ENCODE results near the gene HSFX2.
"Not testable (repeated sequence)": the region's sequence is repeated elsewhere in the genome, so short reads cannot be mapped to it uniquely, and the experiment has no call there.

HSFX2 gene, protein sequence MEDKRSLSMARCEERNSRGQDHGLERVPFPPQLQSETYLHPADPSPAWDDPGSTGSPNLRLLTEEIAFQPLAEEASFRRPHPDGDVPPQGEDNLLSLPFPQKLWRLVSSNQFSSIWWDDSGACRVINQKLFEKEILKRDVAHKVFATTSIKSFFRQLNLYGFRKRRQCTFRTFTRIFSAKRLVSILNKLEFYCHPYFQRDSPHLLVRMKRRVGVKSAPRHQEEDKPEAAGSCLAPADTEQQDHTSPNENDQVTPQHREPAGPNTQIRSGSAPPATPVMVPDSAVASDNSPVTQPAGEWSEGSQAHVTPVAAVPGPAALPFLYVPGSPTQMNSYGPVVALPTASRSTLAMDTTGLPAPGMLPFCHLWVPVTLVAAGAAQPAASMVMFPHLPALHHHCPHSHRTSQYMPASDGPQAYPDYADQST

DNA sequence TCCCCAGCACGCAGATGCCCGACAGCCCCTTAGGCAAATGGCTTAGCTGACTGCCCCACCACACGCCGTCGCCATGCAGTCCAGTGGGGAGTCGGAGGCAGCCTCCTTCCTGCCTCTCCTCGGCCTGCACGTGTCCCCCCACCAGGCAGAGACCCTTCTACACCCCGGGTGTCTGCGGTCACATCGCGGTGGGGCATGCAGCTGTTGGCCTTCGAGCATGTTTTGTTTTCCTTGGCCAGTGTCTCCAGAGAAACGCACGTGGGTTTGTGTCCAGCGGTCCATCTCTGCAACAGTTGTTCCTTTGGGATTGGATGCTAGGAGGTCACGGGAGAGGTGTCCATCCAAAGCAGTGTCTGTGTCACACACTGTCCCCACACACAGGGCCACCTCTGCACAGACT lies at the start of gene HSFX2:
Gene HSFX2 (minus strand): TSS at position 101 of the 400 bp plus-strand sequence. CDS start 614 bp downstream, outside the sequence.
- not testable (repeated sequence) for DNase-seq (ENCODE audit: low read depth in 3 of 3)

DNA sequence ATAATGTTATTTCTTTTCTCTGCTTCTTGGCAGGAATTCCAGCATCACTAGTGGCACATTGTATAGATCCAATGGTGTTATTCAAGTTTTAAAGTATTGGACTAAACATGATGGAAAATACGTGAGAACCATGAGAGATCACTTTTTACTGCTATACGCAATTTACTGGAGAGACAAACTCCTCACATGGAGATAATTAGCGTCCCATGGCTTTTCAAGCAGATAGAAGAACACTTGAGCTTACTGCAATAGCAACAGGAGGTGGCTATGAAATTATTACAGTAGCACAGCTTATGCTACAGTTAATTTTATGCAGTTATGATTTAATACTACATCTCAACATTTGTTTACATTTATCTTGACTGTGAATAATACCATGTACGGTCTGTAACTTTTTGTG lies 48.4 kb upstream of the HSFX2 start:
- DNase-seq (ENCODE audit: low read depth in 3 of 3): no peak

DNA sequence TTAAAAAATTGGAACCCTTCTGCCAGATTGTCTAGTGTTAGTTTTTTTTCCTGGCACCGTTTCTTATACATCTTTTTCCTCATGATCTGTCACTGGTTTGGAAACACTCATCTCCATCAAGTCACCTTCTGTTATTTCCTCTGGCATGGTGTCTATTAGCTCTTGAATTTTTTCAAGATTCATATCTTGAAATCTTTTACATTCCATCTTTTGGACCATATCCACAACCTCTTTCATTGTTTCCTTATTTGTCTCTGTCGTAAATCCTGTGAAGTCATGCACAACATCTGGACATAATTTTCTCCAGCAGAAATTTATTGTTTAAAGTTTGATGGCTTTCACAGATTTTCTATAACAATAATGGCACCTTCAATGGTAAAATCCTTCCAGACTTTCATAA lies 46.7 kb upstream of the HSFX2 start:
- DNase-seq (ENCODE audit: low read depth in 3 of 3): no peak

DNA sequence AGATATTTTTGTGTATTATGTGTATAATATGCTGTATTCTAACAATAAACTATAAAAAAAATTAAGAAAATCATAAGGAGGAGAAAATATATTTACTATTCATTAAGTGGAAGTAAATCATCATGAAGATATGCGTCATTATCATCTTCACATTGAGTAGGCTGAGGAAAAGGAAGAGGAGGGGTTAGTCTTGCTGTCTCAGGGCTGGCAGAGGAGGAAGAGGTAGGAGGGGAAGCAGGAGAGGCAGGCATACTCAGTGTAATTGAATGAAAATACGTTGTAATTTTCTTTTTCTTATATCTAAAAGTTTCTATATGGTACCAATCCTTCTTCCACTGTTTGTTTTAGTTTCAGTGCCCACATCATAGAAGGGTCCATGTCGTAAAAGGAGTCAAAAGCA lies 46.3 kb upstream of the HSFX2 start:
- no peak for DNase-seq (ENCODE audit: low read depth in 3 of 3)

DNA sequence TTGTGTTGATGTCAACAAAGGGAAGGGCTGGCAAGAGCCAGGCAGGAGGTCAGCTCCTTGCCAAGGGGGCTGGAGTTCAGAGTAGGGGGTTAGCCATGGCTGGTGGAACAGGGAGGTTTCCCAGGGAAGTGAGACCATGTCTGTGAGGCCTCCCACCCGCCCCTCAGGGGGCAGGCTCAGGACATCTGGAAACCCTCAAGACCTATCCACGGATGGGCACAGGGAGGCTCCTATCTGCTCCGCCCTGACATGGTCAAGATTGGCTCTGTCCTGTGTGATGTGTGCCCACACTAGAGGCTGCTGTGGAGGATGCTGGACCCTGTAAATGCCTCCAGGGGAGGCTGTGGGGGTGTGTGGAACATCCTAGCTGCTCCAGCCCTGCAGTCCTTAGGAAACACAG lies 44.5 kb upstream of the HSFX2 start:
- no peak for DNase-seq (ENCODE audit: low read depth in 3 of 3)

DNA sequence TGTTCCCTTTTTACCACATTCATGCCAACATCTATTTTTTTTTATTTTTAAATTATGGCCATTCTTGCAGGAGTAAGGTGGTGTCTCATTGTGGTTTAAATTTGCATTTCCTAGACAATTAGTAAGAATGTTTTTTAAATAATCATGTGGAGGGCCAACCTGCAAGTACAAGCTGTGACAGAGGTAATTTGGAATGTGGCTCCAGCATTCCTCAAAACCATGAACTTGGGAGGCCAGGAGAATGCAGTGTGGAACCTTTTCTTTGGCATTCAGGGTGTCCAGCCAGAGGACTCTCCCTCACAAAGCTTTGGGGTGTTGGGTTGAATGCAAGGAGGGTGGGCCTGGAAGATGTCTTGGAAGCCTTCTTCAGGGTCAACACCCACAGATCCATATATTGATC lies 43.7 kb upstream of the HSFX2 start:
- no peak for DNase-seq (ENCODE audit: low read depth in 3 of 3)

DNA sequence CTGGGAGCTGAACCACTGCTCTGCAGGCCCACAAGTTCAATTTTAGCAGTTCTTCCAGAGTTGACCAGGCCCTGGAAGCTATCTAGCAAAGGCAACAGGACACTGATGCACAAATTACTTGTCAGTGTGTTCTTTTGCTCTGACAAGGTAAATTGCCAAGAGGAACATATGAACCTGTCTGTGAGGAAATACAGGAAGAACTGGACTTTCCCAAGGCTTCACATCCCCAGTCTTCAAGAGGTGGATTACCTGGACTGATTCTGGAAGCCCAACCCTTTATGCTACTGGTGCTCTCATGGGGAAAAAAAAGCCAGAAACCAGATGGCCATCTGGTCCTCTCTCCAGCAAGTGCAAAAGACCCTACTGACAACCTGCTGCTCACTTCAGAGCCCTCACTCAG lies 38.4 kb upstream of the HSFX2 start:
- DNase-seq (ENCODE audit: low read depth in 3 of 3): no peak

DNA sequence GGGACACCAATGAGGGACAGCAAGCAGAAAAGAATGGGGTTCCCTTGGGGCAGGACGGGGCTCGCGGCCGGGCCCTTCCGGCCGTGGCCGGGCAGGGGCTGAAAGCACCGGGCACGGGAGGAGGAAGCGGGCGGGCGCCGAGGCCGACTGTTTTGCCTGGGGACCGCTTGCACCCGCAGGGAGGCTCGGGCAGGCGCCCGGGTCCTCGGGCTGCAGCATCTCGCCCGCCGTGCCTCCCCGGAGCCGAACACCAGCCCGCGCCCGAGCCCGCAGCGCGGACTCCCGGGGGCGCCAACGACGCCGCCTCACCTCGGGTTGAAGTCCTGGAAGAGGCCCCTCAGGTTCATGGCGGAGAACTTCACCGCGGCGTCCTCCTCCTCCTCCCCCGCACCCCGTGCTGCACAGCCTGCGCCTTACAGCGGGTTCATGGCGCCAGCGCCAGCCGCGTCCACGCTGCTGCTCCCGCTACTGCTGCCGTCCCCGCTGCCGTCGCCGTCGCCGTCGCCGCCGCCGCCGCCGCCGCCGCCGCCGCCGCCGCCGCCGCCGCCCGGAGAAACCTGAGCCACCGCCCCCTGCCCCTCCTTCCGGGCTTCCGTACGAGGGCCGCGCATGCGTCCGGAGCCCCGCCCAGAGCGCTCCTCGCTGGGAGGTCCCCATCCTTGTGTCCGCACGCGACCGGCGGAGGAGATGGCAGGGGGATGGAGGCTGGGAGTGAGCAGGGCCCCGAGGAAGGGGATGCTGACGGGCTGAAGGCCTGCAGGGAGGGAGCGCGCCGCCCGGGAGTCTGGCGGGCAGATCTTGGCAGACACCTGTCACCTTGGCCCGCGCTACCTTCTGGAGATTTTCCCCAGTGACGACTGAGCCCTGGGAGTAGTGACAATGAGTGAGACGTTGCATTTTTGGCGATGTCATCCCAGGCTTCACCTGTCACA lies 36.4 kb upstream of the HSFX2 start, which contains the start of gene TMEM185A:
Gene TMEM185A (minus strand): TSS at position 559 of the 932 bp plus-strand sequence. CDS start 212 bp downstream, at position 347.
- peak; percentile 42 to 58 (median 47) for DNase-seq (ENCODE audit: low read depth in 3 of 3)

DNA sequence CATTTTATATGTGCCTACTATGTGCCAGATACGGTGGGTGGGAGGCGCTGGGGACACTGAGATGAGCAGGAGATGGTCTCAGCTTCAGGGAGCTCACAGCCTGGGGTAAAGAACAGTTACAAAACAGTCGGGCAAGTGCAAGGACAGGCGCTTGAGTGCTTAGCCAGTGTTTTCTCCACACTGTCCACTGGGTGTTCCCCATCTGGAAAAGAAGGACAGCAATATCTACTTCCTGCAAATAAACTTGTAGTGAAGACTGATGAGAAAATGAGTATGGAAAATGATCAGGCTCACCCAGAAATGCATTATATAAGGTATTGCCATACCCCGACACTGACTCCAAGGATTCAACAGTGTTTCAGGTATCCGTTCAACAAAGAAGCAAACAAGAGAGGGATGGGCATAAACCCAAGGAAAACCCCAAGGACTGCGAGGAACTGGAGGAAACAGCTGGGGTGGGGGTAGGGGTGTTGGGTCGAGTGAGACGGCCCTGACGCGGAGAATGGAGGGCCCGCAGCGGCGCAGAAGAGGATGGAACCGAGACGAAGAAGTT lies 35.6 kb upstream of the HSFX2 start:
- DNase-seq (ENCODE audit: low read depth in 3 of 3): no peak

DNA sequence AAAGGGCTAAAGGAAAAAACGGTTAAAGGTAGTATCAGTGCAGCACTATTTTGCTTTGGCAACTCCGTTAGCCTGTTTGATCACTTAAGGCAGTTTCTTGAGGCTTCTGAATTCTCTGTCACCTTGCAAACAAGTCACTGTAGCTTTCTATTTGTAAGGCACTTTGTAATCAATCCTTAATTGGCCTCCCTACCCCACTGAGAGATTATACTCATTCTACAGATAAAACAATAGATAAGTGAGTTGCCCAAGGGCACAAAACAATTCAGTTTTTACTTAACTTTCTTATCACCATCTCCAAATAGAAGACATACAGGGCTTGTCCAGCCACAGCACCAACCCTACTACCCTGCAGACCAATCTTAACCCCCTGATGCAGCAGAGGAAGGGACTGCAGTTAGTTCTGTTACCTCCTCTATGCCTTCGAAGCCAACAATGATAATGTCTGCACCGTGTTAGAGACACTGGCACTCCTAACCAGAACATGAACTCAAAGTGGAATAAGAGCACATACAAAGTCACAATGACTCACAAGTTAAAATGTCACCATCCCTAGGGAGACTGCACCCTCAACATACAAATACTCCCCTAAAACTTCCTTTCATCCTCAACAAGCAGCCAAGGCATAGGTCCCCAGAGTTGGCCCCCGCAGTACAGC lies 34.7 kb upstream of the HSFX2 start:
- no peak for DNase-seq (ENCODE audit: low read depth in 3 of 3)

DNA sequence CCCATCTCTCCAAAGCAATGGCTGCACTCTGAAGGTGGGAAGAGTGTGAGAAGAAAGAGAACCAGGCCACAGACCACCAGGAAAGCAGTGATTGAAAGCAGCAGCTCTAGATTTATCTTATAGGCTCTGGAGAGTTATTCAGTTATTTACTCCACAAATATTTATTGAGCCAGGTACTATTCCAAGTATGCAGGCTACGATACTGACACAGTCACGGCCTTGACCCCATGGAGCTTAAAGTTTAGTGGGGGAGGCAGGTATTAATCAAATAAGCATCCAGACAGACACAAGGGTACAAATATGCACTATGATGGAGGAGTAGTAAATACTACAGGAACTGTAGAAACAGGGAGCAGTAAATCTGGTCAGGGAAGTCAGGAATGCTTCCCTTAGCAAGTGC lies 33.7 kb upstream of the HSFX2 start:
- DNase-seq (ENCODE audit: low read depth in 3 of 3): no peak

DNA sequence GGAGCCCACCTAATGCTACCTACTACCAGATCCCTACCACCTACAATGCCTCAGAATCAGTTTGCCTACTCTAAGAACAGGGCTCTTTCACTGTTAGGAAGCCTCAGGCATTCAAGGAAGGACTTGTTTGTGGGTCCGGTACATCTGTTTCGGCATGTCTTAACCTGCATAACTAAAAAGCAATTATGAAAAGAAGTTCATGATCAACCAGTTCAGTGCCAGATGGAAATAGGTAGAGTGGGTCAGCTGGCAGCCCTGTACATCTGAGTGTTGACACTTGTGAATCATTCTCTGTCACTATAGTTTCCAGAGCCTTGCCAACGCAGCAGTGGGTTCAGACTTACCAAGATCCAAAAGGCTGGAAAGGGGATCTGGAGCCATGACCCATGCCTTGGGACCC lies 33.2 kb upstream of the HSFX2 start:
- no peak for DNase-seq (ENCODE audit: low read depth in 3 of 3)

DNA sequence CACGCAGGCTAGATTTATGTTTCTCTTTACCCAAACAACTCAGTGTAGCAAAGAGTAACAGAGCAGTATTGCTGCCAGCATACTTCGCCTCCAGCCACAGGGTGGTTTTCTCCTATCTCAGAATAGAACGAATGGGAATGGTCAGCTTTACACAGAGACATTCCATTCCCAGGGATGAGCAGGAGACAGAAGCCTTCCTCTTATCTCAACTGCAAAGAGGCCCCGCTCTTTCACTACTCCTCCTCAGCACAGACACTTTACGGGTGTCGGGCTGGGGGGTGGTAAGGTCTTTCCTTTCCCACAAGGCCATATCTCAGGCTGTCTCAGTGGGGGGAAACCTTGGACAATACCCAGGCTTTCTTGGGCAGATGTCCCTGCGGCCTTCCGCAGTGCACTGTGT lies 31.7 kb upstream of the HSFX2 start:
- not testable (repeated sequence) for DNase-seq (ENCODE audit: low read depth in 3 of 3)

DNA sequence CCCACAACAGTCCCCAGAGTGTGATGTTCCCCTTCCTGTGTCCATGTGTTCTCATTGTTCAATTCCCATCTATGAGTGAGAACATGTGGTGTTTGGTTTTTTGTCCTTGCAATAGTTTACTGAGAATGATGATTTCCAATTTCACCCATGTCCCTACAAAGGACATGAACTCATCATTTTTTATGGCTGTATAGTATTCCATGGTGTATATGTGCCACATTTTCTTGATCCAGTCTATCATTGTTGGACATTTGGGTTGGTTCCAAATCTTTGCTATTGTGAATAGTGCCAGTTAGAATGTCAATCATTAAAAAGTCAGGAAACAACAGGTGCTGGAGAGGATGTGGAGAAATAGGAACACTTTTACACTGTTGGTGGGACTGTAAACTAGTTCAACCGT lies 24.5 kb upstream of the HSFX2 start:
- DNase-seq (ENCODE audit: low read depth in 3 of 3): not testable (repeated sequence)

DNA sequence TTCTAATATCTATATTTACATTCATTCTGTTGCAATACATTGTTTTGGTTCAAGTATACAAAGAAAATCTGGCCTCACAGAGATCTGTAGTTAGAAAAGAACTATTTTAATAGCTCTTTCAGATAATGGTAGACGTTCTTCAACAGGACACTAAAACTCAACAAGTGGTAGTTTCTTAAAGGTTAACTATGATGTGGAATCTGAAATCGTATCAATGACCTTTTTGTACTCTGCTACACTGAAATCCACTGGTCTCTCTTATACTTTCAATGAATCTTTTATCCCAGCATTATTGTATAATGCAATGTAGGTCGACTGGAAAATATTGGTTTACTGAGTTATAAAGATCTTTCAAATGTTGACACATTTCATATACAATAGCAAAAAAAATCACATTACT lies 23.8 kb upstream of the HSFX2 start:
- DNase-seq (ENCODE audit: low read depth in 3 of 3): no peak

DNA sequence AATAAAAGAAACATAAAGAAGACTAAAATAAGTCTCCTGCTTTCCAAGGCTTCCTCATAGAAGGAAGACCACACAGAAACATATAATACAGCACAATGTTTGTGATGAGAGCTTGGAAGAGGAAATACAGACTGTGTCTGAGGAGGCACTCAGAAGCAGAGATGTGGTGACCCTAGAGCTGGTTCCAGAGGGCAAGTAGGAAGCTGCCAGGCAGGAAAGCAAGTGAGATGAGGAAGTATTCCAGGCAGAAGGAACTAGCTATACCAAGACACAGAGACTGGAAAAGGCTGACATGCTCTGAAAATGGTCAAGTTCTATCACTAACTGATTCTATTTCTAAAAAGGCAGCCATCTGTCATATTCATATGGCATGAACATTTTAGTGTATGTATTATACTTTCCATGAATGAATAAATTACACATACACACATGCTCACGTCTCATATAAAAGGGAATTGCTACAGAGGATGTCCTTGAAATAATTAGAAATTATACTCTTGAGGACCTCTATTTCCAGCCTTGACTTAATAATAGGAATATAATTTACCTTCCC lies 16.6 kb upstream of the HSFX2 start:
- no peak for DNase-seq (ENCODE audit: low read depth in 3 of 3)

DNA sequence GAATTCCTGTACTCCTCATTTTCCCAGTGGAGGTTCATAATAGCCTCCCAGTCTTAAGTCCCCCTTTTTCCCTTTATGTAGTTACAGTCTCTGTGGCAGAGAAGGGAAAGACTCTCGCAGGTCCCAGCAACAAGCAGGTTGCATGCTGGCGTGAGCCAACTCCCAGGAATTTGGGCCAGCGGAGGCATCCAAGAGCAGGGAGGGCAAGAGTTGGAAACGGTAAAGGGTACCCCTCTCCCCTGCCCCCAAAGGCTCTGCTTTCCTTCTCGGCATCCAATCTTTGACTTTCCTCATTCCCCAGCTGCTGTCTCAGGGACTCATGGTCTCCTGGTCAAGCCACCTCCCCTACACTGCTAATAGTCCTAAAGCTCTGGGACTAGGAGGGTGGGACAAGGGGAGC lies 15.4 kb upstream of the HSFX2 start:
- DNase-seq (ENCODE audit: low read depth in 3 of 3): no peak

DNA sequence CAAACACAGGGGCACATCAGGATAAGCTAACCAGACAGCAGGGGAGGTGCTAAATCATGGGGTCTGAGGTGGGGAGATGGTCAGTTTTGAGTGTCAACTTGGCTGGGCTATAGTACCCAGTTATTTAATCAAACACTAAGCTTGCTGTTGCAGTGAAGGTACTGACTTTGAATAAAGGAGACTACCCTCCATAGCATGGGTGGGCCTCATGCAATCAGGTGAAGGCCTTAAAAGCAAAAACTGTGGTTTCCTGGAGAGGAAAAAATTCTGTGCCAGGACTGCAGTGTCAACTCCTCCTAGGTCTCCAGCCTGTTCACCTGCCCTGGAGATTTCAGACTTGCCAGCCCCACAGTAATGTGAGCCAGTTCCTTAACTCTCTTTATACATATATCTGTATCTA lies 12.6 kb upstream of the HSFX2 start:
- DNase-seq (ENCODE audit: low read depth in 3 of 3): no peak

DNA sequence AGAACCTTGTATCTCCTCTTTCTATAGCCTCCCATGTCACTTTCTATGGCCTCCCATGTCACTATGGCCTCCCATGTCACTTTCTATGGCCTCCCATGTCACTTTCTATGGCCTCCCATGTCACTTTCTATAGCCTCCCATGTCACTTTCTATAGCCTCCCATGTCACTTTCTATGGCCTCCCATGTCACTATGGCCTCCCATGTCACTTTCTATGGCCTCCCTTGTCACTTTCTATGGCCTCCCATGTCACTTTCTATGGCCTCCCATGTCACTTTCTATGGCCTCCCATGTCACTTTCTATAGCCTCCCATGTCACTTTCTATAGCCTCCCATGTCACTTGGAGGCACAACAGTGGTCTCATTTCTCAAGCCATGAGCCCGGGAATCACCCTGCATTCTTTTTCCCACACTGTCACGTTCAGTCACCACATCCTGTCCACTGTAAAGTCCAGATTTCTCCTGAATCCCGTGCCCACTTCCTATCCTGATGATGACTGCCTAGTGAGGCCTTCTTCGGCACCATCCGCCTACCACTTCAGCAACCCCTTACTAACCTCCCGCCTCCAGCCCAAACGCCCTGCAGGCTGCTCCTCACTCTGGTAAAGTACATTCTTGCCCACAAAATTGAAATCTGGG lies 10.3 kb upstream of the HSFX2 start:
- not testable (repeated sequence) for DNase-seq (ENCODE audit: low read depth in 3 of 3)

DNA sequence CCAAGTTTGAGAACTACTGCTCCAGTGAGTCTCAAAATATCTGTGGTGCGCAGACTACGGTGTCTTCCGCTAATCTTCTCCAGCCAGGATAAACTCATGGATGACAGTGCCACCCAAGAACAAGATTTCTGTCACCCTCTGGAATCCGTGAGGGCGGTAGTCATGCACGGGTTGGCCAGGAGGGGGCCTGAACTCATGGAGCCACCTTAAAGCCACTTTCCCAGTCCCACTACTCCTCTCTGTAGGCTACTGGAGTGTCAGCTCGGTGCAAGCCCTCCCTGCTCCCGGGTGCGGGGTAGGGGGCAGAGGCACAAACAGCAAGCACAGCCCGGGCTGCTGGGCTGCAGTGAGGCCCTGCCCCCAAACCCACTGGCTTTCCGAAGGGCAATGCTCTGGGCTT lies 3.5 kb upstream of the HSFX2 start:
- not testable (repeated sequence) for DNase-seq (ENCODE audit: low read depth in 3 of 3)

DNA sequence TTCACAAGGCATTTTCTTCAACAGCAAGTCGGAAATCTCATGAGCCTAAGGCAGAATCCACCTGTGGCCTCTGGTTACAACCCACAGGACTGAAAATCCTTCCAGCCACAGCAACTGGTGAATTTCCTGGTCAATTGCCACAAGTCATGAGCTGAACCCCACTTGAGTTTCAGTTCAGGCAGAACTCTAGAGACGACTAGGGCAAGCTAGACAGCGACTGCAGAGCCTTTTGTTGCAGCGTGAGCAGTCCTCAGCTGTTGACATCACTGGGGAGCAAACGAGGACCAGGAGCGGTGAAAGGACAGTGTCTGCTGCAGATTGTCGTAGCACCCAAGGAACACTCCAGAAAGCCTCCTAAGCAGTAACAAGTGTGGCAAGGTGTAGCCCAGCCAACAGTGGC lies 829 bp upstream of the HSFX2 start:
- DNase-seq (ENCODE audit: low read depth in 3 of 3): not testable (repeated sequence)

Measured in stimulated activated CD4-positive, alpha-beta T cell treated with anti-CD3 and anti-CD28 coated beads, TNF-alpha, amount 100 ng/mL, for 48 hours (primary cell).